Measurements from ENCODE around the gene EAF1.

DNA sequence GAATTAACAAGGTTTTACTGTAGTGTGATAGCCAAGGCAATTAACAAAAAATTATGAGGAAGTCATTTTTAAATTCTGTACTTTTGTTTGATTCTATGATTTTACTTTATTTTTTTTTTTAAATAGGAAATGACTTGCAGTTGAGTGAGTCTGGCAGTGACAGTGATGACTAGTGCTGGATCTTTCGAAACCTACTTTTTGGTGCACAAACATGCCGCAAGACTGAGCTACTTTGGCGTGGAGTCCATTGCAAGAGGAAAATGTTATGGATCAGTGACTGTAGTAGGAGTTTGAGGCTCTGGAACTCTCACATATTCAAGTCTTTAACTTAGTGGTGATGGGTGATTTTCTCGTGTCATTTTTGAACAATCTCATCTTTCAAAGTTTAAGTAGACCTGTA is 11.6 kb downstream of the EAF1 start:
- TF ChIP-seq SUZ12 (IDR thresholded peaks at IDR 0.05) (no peak), FOXA1 (IDR thresholded peaks at IDR 0.05) (no peak), CTBP1 (IDR thresholded peaks at IDR 0.05; ENCODE audit: borderline replicate concordance) (no peak), ARNT (IDR thresholded peaks at IDR 0.05) (no peak), HDGF (IDR thresholded peaks at IDR 0.05; ENCODE audit: borderline replicate concordance) (no peak)
- TF ChIP-seq, protein P1, sequence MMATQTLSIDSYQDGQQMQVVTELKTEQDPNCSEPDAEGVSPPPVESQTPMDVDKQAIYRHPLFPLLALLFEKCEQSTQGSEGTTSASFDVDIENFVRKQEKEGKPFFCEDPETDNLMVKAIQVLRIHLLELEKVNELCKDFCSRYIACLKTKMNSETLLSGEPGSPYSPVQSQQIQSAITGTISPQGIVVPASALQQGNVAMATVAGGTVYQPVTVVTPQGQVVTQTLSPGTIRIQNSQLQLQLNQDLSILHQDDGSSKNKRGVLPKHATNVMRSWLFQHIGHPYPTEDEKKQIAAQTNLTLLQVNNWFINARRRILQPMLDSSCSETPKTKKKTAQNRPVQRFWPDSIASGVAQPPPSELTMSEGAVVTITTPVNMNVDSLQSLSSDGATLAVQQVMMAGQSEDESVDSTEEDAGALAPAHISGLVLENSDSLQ (IDR thresholded peaks at IDR 0.05) = no peak

Measured in HEK293T (cell line).